Thyroid gland (tissue), 4 donors: ENCODE data around the gene PHLDB1. TPM values are rescaled to one million over a fixed set of nuclear protein-coding genes. Genes with fewer than 3 reads are reported as not detected.
"Not testable (repeated sequence)": the region's sequence is repeated elsewhere in the genome, so short reads cannot be mapped to it uniquely, and the experiment has no call there.

Experiments used
- DNase-seq, 2 donors: peaks; one replicate each; pipeline ENCODE4 v3.0.0-alpha.2; 2019
- H3K27ac ChIP-seq, 3 donors: fragments of 200-600 bp; sonication (generic); 1 replicate in 2 of 3; 2 replicates in 1 of 3; pipeline ENCODE4 v1.5.1; 2016 to 2019; ENCODE audit warnings: mild to moderate bottlenecking in 1 of 3, moderate library complexity in 1 of 3
- H3K27me3 ChIP-seq: fragments of 200-600 bp; sonication (generic); one replicate; pipeline ENCODE4 v1.5.1; 2019
- H3K36me3 ChIP-seq, 2 donors: fragments of 200-600 bp; sonication (generic); one replicate each; pipeline ENCODE4 v1.5.1; 2016 to 2019
- H3K4me1 ChIP-seq, 2 donors: fragments of 200-600 bp; sonication (generic); one replicate each; pipeline ENCODE4 v1.5.1; 2017 to 2019
- H3K4me3 ChIP-seq, 3 donors: fragments of 200-600 bp; sonication (generic); replicated peaks in 1 of 3; 1 replicate in 2 of 3; 2 replicates in 1 of 3; pipeline ENCODE4 v1.5.1; 2016; ENCODE audit warnings: mild to moderate bottlenecking in 1 of 3
- H3K9me3 ChIP-seq: fragments of 200-600 bp; sonication (generic); one replicate; pipeline ENCODE4 v1.5.1; 2017
- POLR2A ChIP-seq, 2 donors: fragments of 450-650 bp; IDR thresholded peaks; one replicate each; pipeline ENCODE4 v1.6.1; 2017; ENCODE audit warnings: antibody characterized with exemption in 2 of 2, mild to moderate bottlenecking in 2 of 2, moderate library complexity in 1 of 2
- WGBS, 2 donors: methylation state at CpG; one replicate each; pipeline ENCODE4 v1.1.5; 2017; 5-methylcytosine and 5-hydroxymethylcytosine counted together
- intact Hi-C: fragments of 100-400 bp; cut with DNase I; formaldehyde crosslinking; loops from one replicate; pipeline ENCODE4 v1.15.1; 2023
- total RNA-seq, 4 donors: library from RNA; depleted of rRNA; stranded (reverse); fragments of >200 nt; gene quantifications; one replicate each; pipeline ENCODE4 v1.2.3, GENCODE V29; 2016
- TF ChIP-seq, protein P1 (sequence below), 6 experiments: fragments of 200-600 bp in 3 of 6; fragments of 450-650 bp in 3 of 6; sonication (generic) in 3 of 6; IDR thresholded peaks; one replicate each; pipeline ENCODE4 v1.5.1; 2016 to 2019; ENCODE audit warnings: antibody characterized with exemption in 6 of 6, mild to moderate bottlenecking in 2 of 6, inconsistent platforms in 1 of 6, moderate library complexity in 1 of 6

The PHLDB1 gene
- total RNA-seq, 4 donors from 2014 or later: 73.2 to 158 (median 120) TPM

DNA sequence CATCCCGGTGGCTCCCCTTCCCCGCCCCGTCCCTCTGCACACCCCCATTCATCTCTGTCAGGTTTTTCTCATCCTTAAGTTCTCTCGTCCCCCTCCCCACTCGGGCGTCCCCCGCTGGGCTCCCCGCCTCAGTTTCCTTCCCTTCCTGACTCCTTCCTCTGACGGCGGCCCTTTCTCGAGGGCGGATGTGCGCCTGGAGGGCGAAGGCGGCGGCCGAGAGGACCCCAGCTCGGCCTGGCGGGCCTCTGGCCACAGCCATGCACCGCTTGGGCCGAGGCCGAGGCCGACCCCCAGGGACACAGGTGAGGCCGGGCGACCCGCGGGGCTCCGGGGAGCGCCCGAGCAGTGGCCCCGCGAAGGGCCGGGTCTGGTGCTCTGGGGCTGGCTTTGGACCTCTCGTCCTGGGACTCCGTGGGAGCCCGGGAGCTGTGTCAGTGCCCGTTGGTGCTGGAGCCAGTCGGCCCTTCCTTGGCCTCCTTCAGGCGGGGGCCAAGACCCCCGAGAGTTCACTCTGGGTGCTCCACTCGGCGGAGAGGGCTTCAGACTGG is 2.9 kb downstream of the PHLDB1 start:
- 46 to 53% methylated on average over 15 to 24 of the region's 42 CpGs for WGBS, 2 donors
- DNase-seq: no peak
- TF ChIP-seq POLR2A (IDR thresholded peaks at IDR 0.05): no peak
- TF ChIP-seq, protein P1, sequence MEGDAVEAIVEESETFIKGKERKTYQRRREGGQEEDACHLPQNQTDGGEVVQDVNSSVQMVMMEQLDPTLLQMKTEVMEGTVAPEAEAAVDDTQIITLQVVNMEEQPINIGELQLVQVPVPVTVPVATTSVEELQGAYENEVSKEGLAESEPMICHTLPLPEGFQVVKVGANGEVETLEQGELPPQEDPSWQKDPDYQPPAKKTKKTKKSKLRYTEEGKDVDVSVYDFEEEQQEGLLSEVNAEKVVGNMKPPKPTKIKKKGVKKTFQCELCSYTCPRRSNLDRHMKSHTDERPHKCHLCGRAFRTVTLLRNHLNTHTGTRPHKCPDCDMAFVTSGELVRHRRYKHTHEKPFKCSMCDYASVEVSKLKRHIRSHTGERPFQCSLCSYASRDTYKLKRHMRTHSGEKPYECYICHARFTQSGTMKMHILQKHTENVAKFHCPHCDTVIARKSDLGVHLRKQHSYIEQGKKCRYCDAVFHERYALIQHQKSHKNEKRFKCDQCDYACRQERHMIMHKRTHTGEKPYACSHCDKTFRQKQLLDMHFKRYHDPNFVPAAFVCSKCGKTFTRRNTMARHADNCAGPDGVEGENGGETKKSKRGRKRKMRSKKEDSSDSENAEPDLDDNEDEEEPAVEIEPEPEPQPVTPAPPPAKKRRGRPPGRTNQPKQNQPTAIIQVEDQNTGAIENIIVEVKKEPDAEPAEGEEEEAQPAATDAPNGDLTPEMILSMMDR (IDR thresholded peaks at IDR 0.05): no peak
- H3K27ac ChIP-seq: peak overlapping the region; percentile 61 to 94 (median 87)
- no peaks in the 10 kb centered on the region for H3K9me3 ChIP-seq
- intact Hi-C loops: no loop called here
- peaks cover 21 to 61% of the 10 kb centered on the region in 2 donors for H3K4me1 ChIP-seq
- H3K36me3 ChIP-seq: no peaks in the 10 kb centered on the region
- peak overlapping the region in 1 of 3 donors; percentile 42 for H3K4me3 ChIP-seq
- no peaks in the 10 kb centered on the region for H3K27me3 ChIP-seq

GRCh38 chr11:118610773-118611432 is 3.5 kb downstream of the PHLDB1 start:
- Histone ChIP-seq H3K4me3 (peak overlapping the region in 1 of 3 donors; percentile 42), H3K36me3 (peaks cover 0 to under 1% of the 10 kb centered on the region in 2 donors), H3K27me3 (no peaks in the 10 kb centered on the region), H3K4me1 (peaks cover 27 to 62% of the 10 kb centered on the region in 2 donors), H3K27ac (peak overlapping the region; percentile 61 to 94 (median 87)), H3K9me3 (no peaks in the 10 kb centered on the region)
- WGBS, 2 donors: 7 to 13% methylated on average over 12 to 17 of the region's 54 CpGs
- TF ChIP-seq POLR2A (IDR thresholded peaks at IDR 0.05): no peak
- TF ChIP-seq, protein P1 (IDR thresholded peaks at IDR 0.05): peak; percentile 60 to 92 (median 81)
- DNase-seq: peak; percentile 89 to 94
- intact Hi-C loops: no loop called here

GRCh38 chr11:118611433-118611795 is 4.0 kb downstream of the PHLDB1 start:
- Histone ChIP-seq H3K4me3 (peak overlapping the region in 1 of 3 donors; percentile 42), H3K4me1 (peaks cover 32 to 63% of the 10 kb centered on the region in 2 donors), H3K27ac (peak overlapping the region in 2 of 3 donors; percentile 17 to 94)
- H3K27me3 ChIP-seq, H3K36me3 ChIP-seq, intact Hi-C loops, H3K9me3 ChIP-seq: not testable (repeated sequence)
- DNase-seq: peak in 1 of 2 donors; percentile 3
- WGBS, 2 donors: 72 to 78% methylated on average over 19 of the region's 19 CpGs

DNA sequence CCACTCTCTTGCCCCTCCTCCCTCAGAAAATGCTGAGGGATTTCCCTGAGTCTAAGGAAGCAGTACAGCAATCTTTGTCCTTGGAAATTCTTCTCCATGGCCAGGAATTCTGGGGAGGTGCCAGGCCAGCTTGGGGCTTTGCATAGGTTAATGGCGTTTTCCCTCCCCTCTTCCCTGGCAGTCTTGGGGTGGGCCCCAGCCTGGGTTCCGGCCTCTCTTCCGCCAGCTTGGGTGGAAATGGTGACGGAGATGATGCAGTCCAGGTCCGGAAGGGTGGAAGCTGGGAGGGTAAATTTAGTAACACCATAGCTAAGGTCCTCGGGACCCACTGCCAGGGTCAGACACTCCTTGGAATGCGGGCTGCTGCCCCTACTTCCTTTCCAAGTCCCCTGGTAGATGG is 5.0 kb downstream of the PHLDB1 start:
- Histone ChIP-seq H3K9me3 (no peaks in the 10 kb centered on the region), H3K27ac (peak overlapping the region in 2 of 3 donors; percentile 44 to 94), H3K36me3 (peaks cover 0 to 6% of the 10 kb centered on the region in 2 donors), H3K4me1 (peaks cover 36 to 72% of the 10 kb centered on the region in 2 donors), H3K27me3 (no peaks in the 10 kb centered on the region), H3K4me3 (no peak overlapping the region)
- DNase-seq: peak in 1 of 2 donors; percentile 4
- intact Hi-C loops: no loop called here
- WGBS, 2 donors: 61 to 71% methylated on average over 7 of the region's 7 CpGs
- TF ChIP-seq, protein P1 (IDR thresholded peaks at IDR 0.05): no peak
- no peak for TF ChIP-seq POLR2A (IDR thresholded peaks at IDR 0.05)

DNA sequence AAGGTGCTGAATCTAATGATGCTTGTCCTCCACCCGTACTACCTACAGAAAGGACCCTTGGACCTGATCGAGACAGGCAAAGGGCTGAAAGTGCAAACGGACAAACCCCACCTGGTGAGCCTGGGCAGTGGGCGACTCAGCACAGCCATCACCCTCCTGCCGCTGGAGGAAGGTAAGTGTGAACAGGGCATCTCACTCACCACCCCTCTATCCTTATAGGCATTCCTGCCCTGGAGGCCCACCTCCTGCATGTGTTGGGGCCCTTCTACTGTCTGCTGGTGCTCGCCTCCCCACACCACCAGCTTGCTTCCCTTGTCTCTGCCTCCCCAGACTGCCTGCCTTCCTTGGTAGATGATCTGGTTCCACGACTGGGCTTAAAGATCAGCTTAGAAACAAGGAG is 7.1 kb downstream of the PHLDB1 start:
- H3K9me3 ChIP-seq: no peaks in the 10 kb centered on the region
- TF ChIP-seq, protein P1 (IDR thresholded peaks at IDR 0.05): no peak
- TF ChIP-seq POLR2A (IDR thresholded peaks at IDR 0.05): no peak
- 85 to 87% methylated on average over 7 of the region's 7 CpGs for WGBS, 2 donors
- peaks cover 0 to 6% of the 10 kb centered on the region in 2 donors for H3K36me3 ChIP-seq
- intact Hi-C loops: no loop called here
- DNase-seq: peak in 1 of 2 donors; percentile 1
- no peak overlapping the region for H3K4me3 ChIP-seq
- peak overlapping the region; percentile 74 to 93 (median 83) for H3K27ac ChIP-seq
- H3K27me3 ChIP-seq: no peaks in the 10 kb centered on the region
- peaks cover 32 to 84% of the 10 kb centered on the region in 2 donors for H3K4me1 ChIP-seq
